ENCODE results near the gene MRPS17. TPM values are rescaled to one million over a fixed set of nuclear protein-coding genes. Genes with fewer than 3 reads are reported as not detected.

MRPS17 gene
- total RNA-seq, 6 donors from 2014 or later = 4.8 to 10.5 (median 8.7) TPM

DNA sequence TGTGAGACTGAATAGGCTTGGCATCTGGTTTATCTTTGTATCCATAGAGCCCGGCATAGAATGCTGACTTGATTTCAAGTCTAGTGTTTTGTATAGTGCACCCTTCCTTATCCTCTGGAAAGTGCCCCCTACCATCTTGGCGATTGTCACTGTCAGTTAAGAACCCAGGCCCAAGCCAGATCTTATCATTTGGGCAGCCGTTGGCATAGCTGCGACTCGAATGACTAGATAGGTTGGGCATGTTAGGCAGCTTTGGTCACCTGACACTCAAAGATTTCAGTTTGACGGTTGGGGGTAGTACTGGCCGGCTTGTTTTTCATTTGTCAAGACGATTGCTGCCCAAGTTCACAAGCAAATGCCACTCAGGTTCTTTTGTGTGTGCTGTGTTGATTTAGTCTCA, 19.3 kb downstream of the MRPS17 start:
- Histone ChIP-seq H3K9me3 (no peaks in the 10 kb centered on the region), H3K27ac (no peak overlapping the region), H3K36me3 (peaks cover 0 to 18% (median 4%) of the 10 kb centered on the region in 4 donors), H3K4me1 (peaks cover 1 to 28% (median 10%) of the 10 kb centered on the region in 4 donors), H3K27me3 (no peaks in the 10 kb centered on the region), H3K4me3 (no peak overlapping the region)
- 56 to 66% methylated on average over 7 to 8 of the region's 8 CpGs for WGBS, 2 donors
- ATAC-seq (ENCODE audit: low FRiP score in 2 of 2) (no peak), DNase-seq (no peak)
- TF ChIP-seq POLR2AphosphoS5 (IDR thresholded peaks at IDR 0.05) = no peak
- TF ChIP-seq POLR2A (IDR thresholded peaks at IDR 0.05) = no peak
- TF ChIP-seq, protein P1, sequence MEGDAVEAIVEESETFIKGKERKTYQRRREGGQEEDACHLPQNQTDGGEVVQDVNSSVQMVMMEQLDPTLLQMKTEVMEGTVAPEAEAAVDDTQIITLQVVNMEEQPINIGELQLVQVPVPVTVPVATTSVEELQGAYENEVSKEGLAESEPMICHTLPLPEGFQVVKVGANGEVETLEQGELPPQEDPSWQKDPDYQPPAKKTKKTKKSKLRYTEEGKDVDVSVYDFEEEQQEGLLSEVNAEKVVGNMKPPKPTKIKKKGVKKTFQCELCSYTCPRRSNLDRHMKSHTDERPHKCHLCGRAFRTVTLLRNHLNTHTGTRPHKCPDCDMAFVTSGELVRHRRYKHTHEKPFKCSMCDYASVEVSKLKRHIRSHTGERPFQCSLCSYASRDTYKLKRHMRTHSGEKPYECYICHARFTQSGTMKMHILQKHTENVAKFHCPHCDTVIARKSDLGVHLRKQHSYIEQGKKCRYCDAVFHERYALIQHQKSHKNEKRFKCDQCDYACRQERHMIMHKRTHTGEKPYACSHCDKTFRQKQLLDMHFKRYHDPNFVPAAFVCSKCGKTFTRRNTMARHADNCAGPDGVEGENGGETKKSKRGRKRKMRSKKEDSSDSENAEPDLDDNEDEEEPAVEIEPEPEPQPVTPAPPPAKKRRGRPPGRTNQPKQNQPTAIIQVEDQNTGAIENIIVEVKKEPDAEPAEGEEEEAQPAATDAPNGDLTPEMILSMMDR (IDR thresholded peaks at IDR 0.05) = no peak
- TF ChIP-seq EP300 (IDR thresholded peaks at IDR 0.05) = no peak

DNA sequence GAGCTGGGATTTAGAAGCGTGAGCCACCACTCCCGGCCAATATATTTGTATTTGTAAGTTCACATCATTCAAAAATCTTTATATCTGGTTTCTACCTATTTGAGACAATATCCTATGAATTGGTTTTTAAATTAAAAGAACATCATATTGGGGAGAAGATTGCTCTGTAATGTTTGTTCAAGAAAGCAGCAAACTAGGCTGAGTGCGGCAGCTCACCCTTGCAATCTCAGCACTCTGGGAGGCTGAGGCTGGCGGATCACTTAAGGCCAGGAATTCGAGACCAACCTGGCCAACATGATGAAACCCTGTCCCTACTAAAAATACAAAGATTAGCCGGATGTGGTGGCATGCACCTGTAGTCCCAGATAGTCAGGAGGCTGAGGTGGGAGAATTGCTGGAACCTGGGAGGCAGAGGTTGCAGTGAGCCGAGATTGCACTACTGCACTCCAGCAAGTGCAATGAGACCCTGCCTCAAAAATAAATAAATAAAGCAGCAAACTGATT, 22.1 kb downstream of the MRPS17 start:
- TF ChIP-seq POLR2AphosphoS5 (IDR thresholded peaks at IDR 0.05) = no peak
- WGBS, 2 donors = 90 to 98% methylated on average over 7 of the region's 7 CpGs

DNA sequence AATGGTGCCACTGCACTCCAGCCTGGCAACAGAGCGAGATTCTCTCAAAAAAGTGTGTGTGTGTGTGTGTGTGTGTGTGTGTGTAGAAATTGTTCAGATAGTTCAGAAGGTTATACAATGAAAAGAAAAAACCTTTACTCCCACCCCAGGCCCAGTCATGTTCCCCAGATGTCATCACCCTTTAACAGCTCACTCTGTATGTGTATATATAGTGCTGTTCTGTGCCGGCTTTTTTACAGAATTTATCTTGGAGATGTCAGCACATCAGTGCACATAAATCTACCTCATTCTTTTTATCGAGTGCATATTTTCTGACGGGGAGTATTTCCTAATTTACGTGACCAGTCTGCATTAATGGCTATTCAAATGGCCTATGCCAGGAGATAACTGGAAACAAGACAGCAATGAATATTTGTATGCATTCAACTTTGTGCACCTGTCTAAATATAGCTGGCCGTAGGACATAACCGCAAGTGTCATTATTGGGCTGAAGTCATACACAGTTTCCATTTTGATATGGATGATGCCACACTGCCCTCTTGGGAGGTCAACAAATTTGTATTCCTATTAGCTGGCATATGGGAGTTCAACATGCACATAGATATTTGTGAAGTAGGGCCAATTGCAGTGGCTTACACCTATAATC, 24.4 kb downstream of the MRPS17 start:
- TF ChIP-seq EP300 (IDR thresholded peaks at IDR 0.05) = no peak
- no peak for TF ChIP-seq POLR2A (IDR thresholded peaks at IDR 0.05)
- no peak for TF ChIP-seq POLR2AphosphoS5 (IDR thresholded peaks at IDR 0.05)
- TF ChIP-seq, protein P1 (IDR thresholded peaks at IDR 0.05) = no peak

More for the DNA sequence above, 22.1 kb downstream of the MRPS17 start:
- peaks cover 5 to 12% (median 10%) of the 10 kb centered on the region in 4 donors for H3K36me3 ChIP-seq
- no peak overlapping the region for H3K27ac ChIP-seq
- ATAC-seq (ENCODE audit: low FRiP score in 2 of 2) = no peak
- peaks cover 0 to 17% (median 8%) of the 10 kb centered on the region in 4 donors for H3K4me1 ChIP-seq
- no peak overlapping the region for H3K4me3 ChIP-seq
- no peak for DNase-seq
- no peaks in the 10 kb centered on the region for H3K9me3 ChIP-seq
- no peaks in the 10 kb centered on the region for H3K27me3 ChIP-seq

DNA sequence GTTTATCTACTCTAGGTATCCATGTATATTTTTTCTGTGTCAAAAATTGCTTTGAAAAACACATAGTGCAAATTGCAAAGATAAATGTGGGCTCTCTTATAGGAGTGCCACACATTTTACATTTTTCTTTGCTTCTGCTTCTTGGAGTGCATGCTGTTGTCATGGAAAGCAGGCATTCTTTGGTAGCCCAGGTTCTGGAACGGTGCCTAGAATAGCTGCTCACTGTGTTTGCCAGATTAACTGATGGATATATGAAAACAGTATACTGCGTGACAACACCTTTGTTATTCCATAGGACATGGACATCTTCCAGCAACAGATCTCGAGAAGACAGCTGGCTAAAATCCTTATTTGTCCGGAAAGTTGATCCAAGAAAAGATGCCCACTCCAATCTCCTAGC, 26.2 kb downstream of the MRPS17 start:
- peaks cover 0 to 6% (median 3%) of the 10 kb centered on the region in 4 donors for H3K4me1 ChIP-seq
- DNase-seq = no peak
- H3K27me3 ChIP-seq = no peaks in the 10 kb centered on the region
- H3K9me3 ChIP-seq = no peaks in the 10 kb centered on the region
- ATAC-seq (ENCODE audit: low FRiP score in 2 of 2) = no peak
- WGBS, 2 donors = 57 to 59% methylated on average over 4 of the region's 4 CpGs
- peaks cover 20 to 47% (median 39%) of the 10 kb centered on the region in 4 donors for H3K36me3 ChIP-seq
- no peak overlapping the region for H3K4me3 ChIP-seq
- no peak overlapping the region for H3K27ac ChIP-seq
- TF ChIP-seq, protein P1 (IDR thresholded peaks at IDR 0.05) = no peak
- TF ChIP-seq EP300 (IDR thresholded peaks at IDR 0.05) (no peak), POLR2A (IDR thresholded peaks at IDR 0.05) (no peak), POLR2AphosphoS5 (IDR thresholded peaks at IDR 0.05) (no peak)

More for the DNA sequence above, 24.4 kb downstream of the MRPS17 start:
- no peak overlapping the region for H3K4me3 ChIP-seq
- peaks cover 17 to 30% (median 27%) of the 10 kb centered on the region in 4 donors for H3K36me3 ChIP-seq
- no peaks in the 10 kb centered on the region for H3K27me3 ChIP-seq
- H3K9me3 ChIP-seq = no peaks in the 10 kb centered on the region
- ATAC-seq (ENCODE audit: low FRiP score in 2 of 2) (no peak), DNase-seq (no peak)
- H3K4me1 ChIP-seq = peaks cover 0 to 10% (median 4%) of the 10 kb centered on the region in 4 donors
- H3K27ac ChIP-seq = no peak overlapping the region
- 82 to 91% methylated on average over 7 of the region's 7 CpGs for whole genome bisulfite sequencing, 2 donors

DNA sequence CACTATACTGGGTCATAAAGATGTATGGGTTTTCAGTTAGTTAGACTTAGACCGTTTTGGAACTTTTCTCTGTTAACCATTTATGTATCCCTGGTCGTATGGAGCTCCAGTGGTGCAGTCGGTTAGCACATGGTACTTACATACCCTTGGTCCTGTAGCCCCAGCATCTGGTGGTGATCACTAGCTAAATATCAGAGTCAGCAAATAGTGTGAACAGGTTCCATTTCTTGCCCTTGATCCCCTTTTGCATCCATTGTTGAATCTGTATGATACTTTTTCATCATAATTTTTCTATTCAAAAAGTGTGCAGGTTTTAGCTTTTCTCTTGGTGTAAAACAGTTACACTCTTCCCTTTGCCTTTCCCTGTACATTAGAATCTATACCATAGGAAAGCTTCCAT, 28.6 kb downstream of the MRPS17 start:
- Histone ChIP-seq H3K36me3 (peaks cover 38 to 71% (median 60%) of the 10 kb centered on the region in 4 donors), H3K4me1 (peaks cover 0 to 6% (median 3%) of the 10 kb centered on the region in 4 donors), H3K27ac (no peak overlapping the region), H3K27me3 (no peaks in the 10 kb centered on the region), H3K4me3 (no peak overlapping the region), H3K9me3 (no peaks in the 10 kb centered on the region)
- TF ChIP-seq, protein P1 (IDR thresholded peaks at IDR 0.05) = no peak
- TF ChIP-seq POLR2A (IDR thresholded peaks at IDR 0.05) (no peak), POLR2AphosphoS5 (IDR thresholded peaks at IDR 0.05) (no peak), EP300 (IDR thresholded peaks at IDR 0.05) (no peak)
- WGBS, 2 donors = 85 to 92% methylated on average over 3 of the region's 3 CpGs
- ATAC-seq (ENCODE audit: low FRiP score in 2 of 2) (no peak), DNase-seq (no peak)

Measured in upper lobe of left lung (tissue), 6 donors.